ENCODE measurements around the gene PSMC1. TPM values are rescaled to one million over a fixed set of nuclear protein-coding genes. Genes with fewer than 3 reads are reported as not detected.

PSMC1 gene
- total and polyA plus RNA-seq, 2 of the 4 experiments (the other 2 are of a cell fraction), result 181 to 194 TPM

DNA sequence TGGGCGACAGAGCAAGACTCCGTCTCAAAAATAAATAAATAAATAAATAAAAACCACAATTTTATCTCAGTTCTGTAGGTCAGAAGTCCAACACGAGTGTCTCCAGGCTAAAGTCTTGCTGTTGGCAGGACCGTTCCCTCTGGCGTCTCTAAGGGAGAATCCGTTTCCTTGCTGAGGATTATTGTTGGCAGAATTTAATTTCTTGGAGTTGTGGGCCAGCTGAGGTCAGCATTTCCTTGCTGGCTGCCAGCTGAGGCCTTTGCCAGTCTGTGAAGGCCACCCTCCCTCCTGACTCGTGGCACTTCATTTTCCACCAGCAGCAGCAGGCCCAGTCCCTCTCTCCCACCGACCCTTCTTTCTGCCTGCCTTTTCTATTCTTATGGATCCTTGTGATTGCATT, 17.2 kb downstream of the PSMC1 start:
- H2AFZ ChIP-seq (replicated peaks; ENCODE audit: low read length, poor library complexity), result no peak overlapping the region
- dilution Hi-C loops (cut with HindIII; ENCODE audit: low sequenced_read_pairs, unreplicated experiment) (no loop called here), intact Hi-C loops (cut with micrococcal nuclease) (no loop called here), in situ Hi-C loops (cut with MboI; ENCODE audit: low sequenced_read_pairs) (no loop called here)
- H2BK20ac ChIP-seq (ENCODE audit: low read depth, low read length), result no peak overlapping the region
- H4K91ac ChIP-seq (ENCODE audit: insufficient read depth, low read depth, low read length), result no peak overlapping the region
- WGBS, 2 experiments (ENCODE audit: extremely low coverage in 2 of 2, insufficient read length in 1 of 2), result 70% methylated on average over 2 of the region's 8 CpGs; no CpG with 5 or more reads in 1 of the 2 experiments
- ChIA-PET POLR2A (ENCODE audit: unreplicated experiment) (interaction anchor here (0.6 kb wide), 1 partner anchor 480 kb away, joined by 3 read pairs; no protein-coding TSS in a partner anchor), CTCF (no interaction called here)
- no peak overlapping the region for H2AK5ac ChIP-seq (ENCODE audit: low read depth, low read length)
- DNase-seq (no peak), ATAC-seq (ENCODE audit: low read depth) (no peak)
- no peak overlapping the region for H2BK15ac ChIP-seq (ENCODE audit: low read depth, low read length)
- no peaks in the 10 kb centered on the region; a peak in 2 of 4 replicates for H3K79me1 ChIP-seq (ENCODE audit: low read depth in 1 of 2, low read length in 2 of 2)
- no peak overlapping the region for H3K14ac ChIP-seq (replicated peaks; ENCODE audit: low read depth, low read length)
- H3K36me3 ChIP-seq (ENCODE audit: control insufficient read depth, insufficient read depth, low read length), result peaks cover 42% of the 10 kb centered on the region
- no peak overlapping the region for H4K8ac ChIP-seq (ENCODE audit: low read depth in 2 of 2, low read length in 2 of 2)
- no peaks in the 10 kb centered on the region for H3K4me1 ChIP-seq (ENCODE audit: control insufficient read depth, insufficient read depth, low read length)
- no TSS peak for BruUV-seq (replicated peaks)
- no peaks in the 10 kb centered on the region for H3K27me3 ChIP-seq (ENCODE audit: control insufficient read depth, insufficient read depth, low read length)
- no peak overlapping the region for H3K18ac ChIP-seq (ENCODE audit: low read depth, low read length)
- TF ChIP-seq MAFK (IDR thresholded peaks at IDR 0.05; ENCODE audit: low read depth, low read length), result 0 out of 2 replicates have a peak, but pooled peaks have one; percentile 32
- TF ChIP-seq, protein P1, sequence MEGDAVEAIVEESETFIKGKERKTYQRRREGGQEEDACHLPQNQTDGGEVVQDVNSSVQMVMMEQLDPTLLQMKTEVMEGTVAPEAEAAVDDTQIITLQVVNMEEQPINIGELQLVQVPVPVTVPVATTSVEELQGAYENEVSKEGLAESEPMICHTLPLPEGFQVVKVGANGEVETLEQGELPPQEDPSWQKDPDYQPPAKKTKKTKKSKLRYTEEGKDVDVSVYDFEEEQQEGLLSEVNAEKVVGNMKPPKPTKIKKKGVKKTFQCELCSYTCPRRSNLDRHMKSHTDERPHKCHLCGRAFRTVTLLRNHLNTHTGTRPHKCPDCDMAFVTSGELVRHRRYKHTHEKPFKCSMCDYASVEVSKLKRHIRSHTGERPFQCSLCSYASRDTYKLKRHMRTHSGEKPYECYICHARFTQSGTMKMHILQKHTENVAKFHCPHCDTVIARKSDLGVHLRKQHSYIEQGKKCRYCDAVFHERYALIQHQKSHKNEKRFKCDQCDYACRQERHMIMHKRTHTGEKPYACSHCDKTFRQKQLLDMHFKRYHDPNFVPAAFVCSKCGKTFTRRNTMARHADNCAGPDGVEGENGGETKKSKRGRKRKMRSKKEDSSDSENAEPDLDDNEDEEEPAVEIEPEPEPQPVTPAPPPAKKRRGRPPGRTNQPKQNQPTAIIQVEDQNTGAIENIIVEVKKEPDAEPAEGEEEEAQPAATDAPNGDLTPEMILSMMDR (conservative IDR thresholded peaks at IDR 0.05; ENCODE audit: low read depth, low read length), result no peak
- no peak overlapping the region for H3K4me2 ChIP-seq (ENCODE audit: low read depth, low read length)
- H3K23ac ChIP-seq (ENCODE audit: low read depth, low read length), result no peak overlapping the region
- H3K4me3 ChIP-seq (ENCODE audit: insufficient read depth, low read depth, low read length), result no peak overlapping the region
- H3K27ac ChIP-seq (ENCODE audit: insufficient read depth, low read length), result no peak overlapping the region
- H3K4ac ChIP-seq (ENCODE audit: low read depth, low read length), result no peak overlapping the region
- no peaks in the 10 kb centered on the region for H3K9me3 ChIP-seq (ENCODE audit: control insufficient read depth, insufficient read depth, low read length)
- H3K9me1 ChIP-seq (ENCODE audit: insufficient read depth, low read length), result peaks cover 9% of the 10 kb centered on the region
- no peak overlapping the region for H2BK5ac ChIP-seq (ENCODE audit: low read depth, low read length, poor library complexity, severe bottlenecking)
- no peak overlapping the region for H3K56ac ChIP-seq (ENCODE audit: extremely low read depth, insufficient read depth, low read length)
- no peaks in the 10 kb centered on the region for H4K20me1 ChIP-seq (ENCODE audit: insufficient read depth, low read length)
- no peak overlapping the region for H4K5ac ChIP-seq (ENCODE audit: low read depth, low read length)
- no peak overlapping the region for H2BK120ac ChIP-seq (ENCODE audit: low read depth, low read length)
- no peak overlapping the region for H3K9ac ChIP-seq (ENCODE audit: low read depth, low read length)
- H2AK9ac ChIP-seq (replicated peaks; ENCODE audit: low read depth, low read length, poor library complexity), result no peak overlapping the region

Measured in IMR-90 (cell line).